ENCODE measurements around the gene FARS2. TPM values are rescaled to one million over a fixed set of nuclear protein-coding genes. Genes with fewer than 3 reads are reported as not detected.
A peak's percentile ranks its signal among the peaks of the same experiment; 100 is the strongest.

The FARS2 gene
- total and polyA plus RNA-seq, 2 of the 13 experiments (the other 11 are each of a cell fraction or from before 2014, with no cell fraction given), result 15.4 to 26.0 TPM

DNA sequence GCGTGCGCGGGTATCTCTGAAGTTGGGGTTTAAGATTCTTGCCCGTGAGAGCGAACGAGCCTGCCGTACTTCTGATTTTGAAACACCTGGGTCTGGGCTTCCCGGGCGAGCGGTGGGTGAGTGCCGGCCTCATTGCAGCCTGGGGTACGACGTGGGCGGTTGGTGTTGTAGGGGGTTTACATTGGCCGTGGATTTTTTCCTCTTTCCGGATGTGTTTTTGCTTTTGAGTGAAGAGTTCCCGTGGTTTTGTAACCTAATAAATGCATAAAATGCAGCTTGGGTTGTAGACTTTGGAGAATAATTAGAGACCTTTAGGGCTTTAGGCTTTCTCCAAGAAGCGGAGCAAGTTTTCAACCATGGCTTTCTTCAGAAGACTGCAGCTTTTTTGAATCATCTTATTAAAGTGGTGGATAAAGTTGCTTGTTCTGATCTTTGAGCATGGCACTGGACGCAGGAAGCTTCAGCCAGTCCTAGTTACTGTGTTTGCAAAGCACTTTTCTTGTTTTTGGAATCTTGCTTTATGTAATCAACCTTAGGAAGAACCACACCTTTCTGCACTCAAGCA, 314 bp downstream of the FARS2 start (continued):
- TF ChIP-seq HNF1B (CRISPR knock-in tag; IDR thresholded peaks at IDR 0.05), result no peak
- no peak for TF ChIP-seq ARID5B (CRISPR knock-in tag; IDR thresholded peaks at IDR 0.05)
- no peak for TF ChIP-seq ZFP37 (CRISPR knock-in tag; IDR thresholded peaks at IDR 0.05; ENCODE audit: borderline replicate concordance)
- TF ChIP-seq, protein P1, sequence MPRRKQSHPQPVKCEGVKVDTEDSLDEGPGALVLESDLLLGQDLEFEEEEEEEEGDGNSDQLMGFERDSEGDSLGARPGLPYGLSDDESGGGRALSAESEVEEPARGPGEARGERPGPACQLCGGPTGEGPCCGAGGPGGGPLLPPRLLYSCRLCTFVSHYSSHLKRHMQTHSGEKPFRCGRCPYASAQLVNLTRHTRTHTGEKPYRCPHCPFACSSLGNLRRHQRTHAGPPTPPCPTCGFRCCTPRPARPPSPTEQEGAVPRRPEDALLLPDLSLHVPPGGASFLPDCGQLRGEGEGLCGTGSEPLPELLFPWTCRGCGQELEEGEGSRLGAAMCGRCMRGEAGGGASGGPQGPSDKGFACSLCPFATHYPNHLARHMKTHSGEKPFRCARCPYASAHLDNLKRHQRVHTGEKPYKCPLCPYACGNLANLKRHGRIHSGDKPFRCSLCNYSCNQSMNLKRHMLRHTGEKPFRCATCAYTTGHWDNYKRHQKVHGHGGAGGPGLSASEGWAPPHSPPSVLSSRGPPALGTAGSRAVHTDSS (CRISPR knock-in tag; conservative IDR thresholded peaks at IDR 0.05), result no peak
- peak; percentile 46; the same call in 1 of the 2 replicates for TF ChIP-seq POLR2G (IDR thresholded peaks at IDR 0.05; ENCODE audit: low read depth, low read length)
- no peak for TF ChIP-seq NCOA1 (CRISPR knock-in tag; IDR thresholded peaks at IDR 0.05)
- TF ChIP-seq ZNF639 (CRISPR knock-in tag; conservative IDR thresholded peaks at IDR 0.05), result no peak

Data from HepG2 (cell line).